K562 (cell line): ENCODE data around the gene CAMSAP3. TPM values are rescaled to one million over a fixed set of nuclear protein-coding genes. Genes with fewer than 3 reads are reported as not detected.

Experiments
- CHD2 ChIP-seq: IDR thresholded peaks from 2 replicates; pipeline ENCODE4 v1.6.1; 2011; ENCODE audit warnings: low read depth, low read length
- ELF4 ChIP-seq: fragments of 450-650 bp; formaldehyde crosslinking; IDR thresholded peaks from 2 replicates; pipeline ENCODE4 v1.4.0; 2022; ENCODE audit warnings: missing genetic modification characterization
- EZH2 ChIP-seq: IDR thresholded peaks from 2 replicates; pipeline ENCODE4 v1.6.1; 2012; ENCODE audit warnings: low read depth, mild to moderate bottlenecking, inconsistent platforms, low read length, borderline replicate concordance
- FOXK1 ChIP-seq: sonication (generic); formaldehyde crosslinking; IDR thresholded peaks from 2 replicates; pipeline ENCODE4 v1.8.0; 2022; ENCODE audit warnings: missing genetic modification reagents, mild to moderate bottlenecking, borderline replicate concordance
- HDAC2 ChIP-seq: fragments of 450-650 bp; IDR thresholded peaks from 2 replicates; pipeline ENCODE4 v1.6.1; 2016; ENCODE audit warnings: mild to moderate bottlenecking
- HMGXB4 ChIP-seq: sonication (generic); formaldehyde crosslinking; IDR thresholded peaks from 2 replicates; pipeline ENCODE4 v1.8.1; 2023; ENCODE audit warnings: mild to moderate bottlenecking, missing genetic modification reagents
- HNRNPL ChIP-seq: fragments of 200-400 bp; formaldehyde crosslinking; IDR thresholded peaks from 2 replicates; pipeline ENCODE4 v1.6.1; 2017; ENCODE audit warnings: low read depth, mild to moderate bottlenecking, low read length
- JUNB ChIP-seq: fragments of 450-650 bp; formaldehyde crosslinking; conservative IDR thresholded peaks from 2 replicates; pipeline ENCODE4 v1.4.0; 2020; ENCODE audit warnings: mild to moderate bottlenecking
- KDM5B ChIP-seq: fragments of 200-600 bp; sonication (generic); IDR thresholded peaks from 2 replicates; pipeline ENCODE4 v1.6.1; 2012; ENCODE audit warnings: low read depth, mild to moderate bottlenecking, moderate library complexity, low read length, control low read depth, inconsistent platforms; ENCODE audit not compliant: insufficient replicate concordance
- MCM7 ChIP-seq, 2 experiments: fragments of 450-650 bp; IDR thresholded peaks; 2 replicates each; pipeline ENCODE4 v1.6.1; 2016 to 2018
- NR4A1 ChIP-seq, 2 experiments: fragments of 250-450 bp in 1 of 2; fragments of 450-650 bp in 1 of 2; sonication (Bioruptor Pico) in 1 of 2; IDR thresholded peaks; 2 replicates each; pipeline versions ENCODE4 v1.4.0 to v1.6.1; 2016 to 2020; ENCODE audit warnings: mild to moderate bottlenecking in 2 of 2, missing compliant biosample characterization in 1 of 2, missing genetic modification characterization in 1 of 2, moderate library complexity in 1 of 2
- POLR2A ChIP-seq: fragments of 450-650 bp; conservative IDR thresholded peaks from 2 replicates; pipeline ENCODE4 v1.6.1; 2016
- RBM14 ChIP-seq: fragments of 200-400 bp; formaldehyde crosslinking; IDR thresholded peaks from 2 replicates; pipeline ENCODE4 v1.6.1; 2018; ENCODE audit warnings: low read depth, mild to moderate bottlenecking, low read length, moderate library complexity, borderline replicate concordance; ENCODE audit not compliant: insufficient read depth
- SAP30 ChIP-seq: fragments of 200-600 bp; sonication (generic); IDR thresholded peaks from 2 replicates; pipeline ENCODE4 v1.6.1; 2012; ENCODE audit warnings: borderline replicate concordance, low read depth, mild to moderate bottlenecking, moderate library complexity, low read length, control low read depth, inconsistent platforms; ENCODE audit not compliant: insufficient read depth, poor library complexity, severe bottlenecking
- TAL1 ChIP-seq: fragments of 450-650 bp; IDR thresholded peaks from 2 replicates; pipeline ENCODE4 v1.6.1; 2016; ENCODE audit warnings: mild to moderate bottlenecking
- TARDBP ChIP-seq: fragments of 450-650 bp; IDR thresholded peaks from 2 replicates; pipeline ENCODE4 v1.6.1; 2016
- TEAD4 ChIP-seq, 2 experiments: sonication (generic) in 1 of 2; formaldehyde crosslinking in 1 of 2; IDR thresholded peaks; 2 replicates each; pipeline versions ENCODE4 v1.6.1 to v1.8.0; 2012 to 2022; ENCODE audit warnings: borderline replicate concordance in 1 of 2, inconsistent platforms in 1 of 2, low read length in 1 of 2, mild to moderate bottlenecking in 1 of 2, missing genetic modification reagents in 1 of 2
- ZBTB7A ChIP-seq: IDR thresholded peaks from 2 replicates; pipeline ENCODE4 v1.6.1; 2011; ENCODE audit warnings: low read depth, mild to moderate bottlenecking, low read length, moderate library complexity, borderline replicate concordance; ENCODE audit not compliant: control insufficient read depth
- ZNF436 ChIP-seq: fragments of 250-450, 450-650 bp; sonication (Bioruptor Pico); formaldehyde crosslinking; IDR thresholded peaks from 2 replicates; pipeline ENCODE4 v1.7.0; 2020; ENCODE audit warnings: mild to moderate bottlenecking
- ZNF766 ChIP-seq: fragments of 200-800 bp; sonication (Bioruptor generic); conservative IDR thresholded peaks from 2 replicates; pipeline ENCODE4 v1.6.1; 2016; ENCODE audit warnings: missing genetic modification characterization, missing compliant biosample characterization
- polyA plus RNA-seq, 8 experiments: library from polyadenylated mRNA; depleted of rRNA in 4 of 8; stranded (reverse) in 5 of 8; unstranded in 3 of 8; fragments of >200 nt; fragmentation: Nextera tagmentation in 2 of 8; fragmentation: Illumina TruSeq in 1 of 8; extraction: Ambion mirVana in 2 of 8; extraction: Trizol in 1 of 8; gene quantifications; 2 replicates each; pipeline versions ENCODE4 v1.2.1 to v1.2.3, GENCODE V29; 2011 to 2014; ENCODE audit warnings: inconsistent platforms in 1 of 8, missing spikeins in 1 of 8
- total RNA-seq, 7 experiments: library from RNA; depleted of rRNA in 6 of 7; stranded (reverse); fragments of >200 nt in 6 of 7; fragmentation: Illumina TruSeq in 2 of 7; extraction: Trizol in 2 of 7; gene quantifications; 2 replicates each; pipeline versions ENCODE4 v1.2.1 to v1.2.3, GENCODE V29; 2011 to 2021; ENCODE audit warnings: low replicate concordance in 1 of 7
- TF ChIP-seq, protein P1 (sequence below): fragments of 450-650 bp; IDR thresholded peaks from 2 replicates; pipeline ENCODE4 v1.6.1; 2016; ENCODE audit warnings: borderline replicate concordance
- TF ChIP-seq, protein P2 (sequence below): fragments of 450-650 bp; IDR thresholded peaks from 2 replicates; pipeline ENCODE4 v1.7.0; 2016; ENCODE audit warnings: borderline replicate concordance

CAMSAP3 gene
- total and polyA plus RNA-seq, 9 of the 15 experiments (the other 6 are each of a cell fraction or from before 2014, with no cell fraction given) = 0.01 to 0.89 (median 0.22) TPM; not detected in 1

DNA sequence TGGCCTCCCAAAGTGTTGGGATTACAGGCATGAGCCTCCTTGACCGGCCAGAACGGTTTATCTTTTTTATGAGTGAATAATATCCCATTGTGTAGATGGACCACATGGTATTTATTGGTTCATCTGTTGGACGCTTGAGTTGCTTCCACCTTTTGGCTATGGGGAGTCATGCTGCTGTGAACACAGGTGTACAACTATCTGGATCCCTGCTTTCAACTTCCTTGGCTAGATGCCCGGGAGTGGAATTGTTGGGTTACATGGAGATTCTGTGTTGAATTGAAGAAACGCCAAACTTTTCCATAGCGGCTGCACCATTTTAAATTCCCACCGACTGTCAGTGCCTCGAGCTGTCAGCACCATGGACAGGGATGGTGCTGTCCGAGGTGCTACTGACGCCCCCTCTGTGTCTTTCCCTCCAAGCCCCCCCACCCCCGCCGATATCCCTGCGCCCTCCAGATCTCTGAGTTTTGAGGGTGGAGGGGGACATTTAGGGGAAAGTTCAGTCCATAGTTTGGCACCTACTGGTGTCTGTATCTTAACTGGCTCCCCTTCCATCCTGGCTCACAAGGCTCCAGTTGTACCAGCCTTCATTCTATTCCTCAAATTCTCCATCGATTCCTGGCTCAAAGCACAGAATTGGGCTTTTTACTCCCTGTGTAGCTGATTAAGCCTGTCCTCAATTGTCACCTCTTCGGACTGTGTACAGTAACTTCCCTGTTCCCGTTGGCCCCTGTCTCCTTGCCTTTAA lies 32.8 kb upstream of the CAMSAP3 start (continued):
- no peak for TF ChIP-seq CHD2
- no peak for TF ChIP-seq RBM14
- no peak for TF ChIP-seq ZNF436
- TF ChIP-seq ZNF766 (CRISPR knock-in tag) = peak; percentile 99
- TF ChIP-seq TAL1 = no peak
- no peak for TF ChIP-seq TARDBP
- TF ChIP-seq MCM7 (IDR thresholded peaks at IDR 0.05) = peak in 1 of 2 experiments; percentile 46; a peak in 1 of 4 replicates
- no peak for TF ChIP-seq KDM5B
- peak; percentile 99 for TF ChIP-seq FOXK1
- no peak for TF ChIP-seq NR4A1 (CRISPR knock-in tag; IDR thresholded peaks at IDR 0.05)
- 0 out of 2 replicates have a peak, but pooled peaks have one; percentile 23 for TF ChIP-seq NR4A1 (tag; IDR thresholded peaks at IDR 0.05)
- TF ChIP-seq POLR2A = no peak
- TF ChIP-seq EZH2 = no peak
- no peak for TF ChIP-seq JUNB (CRISPR knock-in tag)
- TF ChIP-seq, protein P1, sequence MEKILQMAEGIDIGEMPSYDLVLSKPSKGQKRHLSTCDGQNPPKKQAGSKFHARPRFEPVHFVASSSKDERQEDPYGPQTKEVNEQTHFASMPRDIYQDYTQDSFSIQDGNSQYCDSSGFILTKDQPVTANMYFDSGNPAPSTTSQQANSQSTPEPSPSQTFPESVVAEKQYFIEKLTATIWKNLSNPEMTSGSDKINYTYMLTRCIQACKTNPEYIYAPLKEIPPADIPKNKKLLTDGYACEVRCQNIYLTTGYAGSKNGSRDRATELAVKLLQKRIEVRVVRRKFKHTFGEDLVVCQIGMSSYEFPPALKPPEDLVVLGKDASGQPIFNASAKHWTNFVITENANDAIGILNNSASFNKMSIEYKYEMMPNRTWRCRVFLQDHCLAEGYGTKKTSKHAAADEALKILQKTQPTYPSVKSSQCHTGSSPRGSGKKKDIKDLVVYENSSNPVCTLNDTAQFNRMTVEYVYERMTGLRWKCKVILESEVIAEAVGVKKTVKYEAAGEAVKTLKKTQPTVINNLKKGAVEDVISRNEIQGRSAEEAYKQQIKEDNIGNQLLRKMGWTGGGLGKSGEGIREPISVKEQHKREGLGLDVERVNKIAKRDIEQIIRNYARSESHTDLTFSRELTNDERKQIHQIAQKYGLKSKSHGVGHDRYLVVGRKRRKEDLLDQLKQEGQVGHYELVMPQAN = peak; percentile 57; the same call in 1 of the 2 replicates
- TF ChIP-seq HDAC2 = peak; percentile 90
- no peak for TF ChIP-seq TEAD4 (IDR thresholded peaks at IDR 0.05; ENCODE audit: low read length)
- peak; percentile 97 for TF ChIP-seq TEAD4 (CRISPR knock-in tag; IDR thresholded peaks at IDR 0.05; ENCODE audit: borderline replicate concordance)
- no peak for TF ChIP-seq HNRNPL
- no peak for TF ChIP-seq ELF4
- TF ChIP-seq SAP30 = peak; percentile 84
- TF ChIP-seq, protein P2, sequence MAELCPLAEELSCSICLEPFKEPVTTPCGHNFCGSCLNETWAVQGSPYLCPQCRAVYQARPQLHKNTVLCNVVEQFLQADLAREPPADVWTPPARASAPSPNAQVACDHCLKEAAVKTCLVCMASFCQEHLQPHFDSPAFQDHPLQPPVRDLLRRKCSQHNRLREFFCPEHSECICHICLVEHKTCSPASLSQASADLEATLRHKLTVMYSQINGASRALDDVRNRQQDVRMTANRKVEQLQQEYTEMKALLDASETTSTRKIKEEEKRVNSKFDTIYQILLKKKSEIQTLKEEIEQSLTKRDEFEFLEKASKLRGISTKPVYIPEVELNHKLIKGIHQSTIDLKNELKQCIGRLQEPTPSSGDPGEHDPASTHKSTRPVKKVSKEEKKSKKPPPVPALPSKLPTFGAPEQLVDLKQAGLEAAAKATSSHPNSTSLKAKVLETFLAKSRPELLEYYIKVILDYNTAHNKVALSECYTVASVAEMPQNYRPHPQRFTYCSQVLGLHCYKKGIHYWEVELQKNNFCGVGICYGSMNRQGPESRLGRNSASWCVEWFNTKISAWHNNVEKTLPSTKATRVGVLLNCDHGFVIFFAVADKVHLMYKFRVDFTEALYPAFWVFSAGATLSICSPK = no peak
- TF ChIP-seq HMGXB4 (CRISPR knock-in tag) = peak; percentile 99
- peak; percentile 88 for TF ChIP-seq ZBTB7A
